WTC11 (cell line): ENCODE data around the gene GLI1.

ENCODE experiments used
- ATF2 ChIP-seq: sonication (generic); formaldehyde crosslinking; IDR thresholded peaks from 2 replicates; pipeline ENCODE4 v1.8.1; 2022; ENCODE audit warnings: low read depth, missing genetic modification reagents, borderline replicate concordance
- ATF3 ChIP-seq: sonication (generic); formaldehyde crosslinking; conservative IDR thresholded peaks from 2 replicates; pipeline ENCODE4 v1.8.1; 2022; ENCODE audit warnings: mild to moderate bottlenecking, missing genetic modification reagents
- CTCF ChIP-seq: fragments of 200-600 bp; IDR thresholded peaks from 2 replicates; pipeline ENCODE4 v1.8.0; 2022; ENCODE audit warnings: antibody characterized with exemption
- E2F4 ChIP-seq: sonication (generic); formaldehyde crosslinking; IDR thresholded peaks from 2 replicates; pipeline ENCODE4 v1.8.1; 2022; ENCODE audit warnings: low read depth, mild to moderate bottlenecking, moderate library complexity, missing genetic modification reagents, borderline replicate concordance
- ELF4 ChIP-seq: sonication (generic); formaldehyde crosslinking; IDR thresholded peaks from 2 replicates; pipeline ENCODE4 v1.8.1; 2022; ENCODE audit warnings: low read depth, mild to moderate bottlenecking, moderate library complexity, missing genetic modification reagents
- ESRRA ChIP-seq: sonication (generic); formaldehyde crosslinking; IDR thresholded peaks from 2 replicates; pipeline ENCODE4 v1.8.1; 2022; ENCODE audit warnings: mild to moderate bottlenecking, missing genetic modification reagents, borderline replicate concordance
- USF2 ChIP-seq: sonication (generic); formaldehyde crosslinking; IDR thresholded peaks from 2 replicates; pipeline ENCODE4 v1.8.1; 2023; ENCODE audit warnings: mild to moderate bottlenecking, missing genetic modification reagents, moderate library complexity
- ZBTB21 ChIP-seq: sonication (generic); formaldehyde crosslinking; IDR thresholded peaks from 2 replicates; pipeline ENCODE4 v1.8.1; 2023; ENCODE audit warnings: mild to moderate bottlenecking, missing genetic modification reagents, borderline replicate concordance
- ZNF281 ChIP-seq: sonication (generic); formaldehyde crosslinking; IDR thresholded peaks from 2 replicates; pipeline ENCODE4 v1.8.0; 2023; ENCODE audit warnings: mild to moderate bottlenecking, missing genetic modification reagents

GRCh38 chr12:57487055-57487596 lies 27.5 kb downstream of the GLI1 start:
- TF ChIP-seq ATF2 (no peak), ZBTB21 (no peak), CTCF (no peak), ESRRA (CRISPR knock-in tag) (no peak), E2F4 (CRISPR knock-in tag) (no peak), ATF3 (CRISPR knock-in tag) (no peak), ZNF281 (CRISPR knock-in tag) (no peak), ELF4 (CRISPR knock-in tag) (no peak), USF2 (CRISPR knock-in tag) (no peak)
